Measurements from ENCODE around the gene RCN2.

GRCh38 chr15:76935620-76936019 is 4.1 kb downstream of the RCN2 start:
- TF ChIP-seq POLR2AphosphoS5 (IDR thresholded peaks at IDR 0.05; ENCODE audit: borderline replicate concordance, low read depth, low read length), result no peak
- TF ChIP-seq EZH2 (IDR thresholded peaks at IDR 0.05), result no peak
